ENCODE results near the gene DYRK3.

The DYRK3 gene

DNA sequence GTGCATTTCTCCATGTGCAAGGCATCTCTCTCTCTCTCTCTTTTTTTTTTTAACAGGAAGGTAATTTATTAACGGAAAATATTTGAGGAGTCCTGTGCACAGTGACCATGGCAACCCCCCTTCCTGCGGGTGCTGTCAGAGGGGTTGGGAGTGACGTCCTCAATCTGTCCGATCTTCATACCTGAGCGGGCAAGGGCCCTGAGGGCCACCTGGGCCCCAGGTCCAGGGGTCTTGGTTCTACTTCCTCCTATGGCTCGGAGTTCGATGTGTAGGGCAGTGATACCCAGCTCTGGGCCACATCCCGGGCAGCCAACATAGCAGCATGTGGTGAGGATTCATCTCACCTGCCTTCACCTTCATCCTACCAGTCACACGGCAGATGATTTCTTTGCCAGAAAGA is 60.4 kb downstream of the DYRK3 start:
- no peak for FAIRE-seq
- TF ChIP-seq SPI1 (IDR thresholded peaks at IDR 0.05; ENCODE audit: low read depth, low read length) (no peak), POLR2A (IDR thresholded peaks at IDR 0.05; ENCODE audit: low read depth, low read length) (no peak)
- no peak for DNase-seq (ENCODE audit: insufficient read length, low spot score)

DNA sequence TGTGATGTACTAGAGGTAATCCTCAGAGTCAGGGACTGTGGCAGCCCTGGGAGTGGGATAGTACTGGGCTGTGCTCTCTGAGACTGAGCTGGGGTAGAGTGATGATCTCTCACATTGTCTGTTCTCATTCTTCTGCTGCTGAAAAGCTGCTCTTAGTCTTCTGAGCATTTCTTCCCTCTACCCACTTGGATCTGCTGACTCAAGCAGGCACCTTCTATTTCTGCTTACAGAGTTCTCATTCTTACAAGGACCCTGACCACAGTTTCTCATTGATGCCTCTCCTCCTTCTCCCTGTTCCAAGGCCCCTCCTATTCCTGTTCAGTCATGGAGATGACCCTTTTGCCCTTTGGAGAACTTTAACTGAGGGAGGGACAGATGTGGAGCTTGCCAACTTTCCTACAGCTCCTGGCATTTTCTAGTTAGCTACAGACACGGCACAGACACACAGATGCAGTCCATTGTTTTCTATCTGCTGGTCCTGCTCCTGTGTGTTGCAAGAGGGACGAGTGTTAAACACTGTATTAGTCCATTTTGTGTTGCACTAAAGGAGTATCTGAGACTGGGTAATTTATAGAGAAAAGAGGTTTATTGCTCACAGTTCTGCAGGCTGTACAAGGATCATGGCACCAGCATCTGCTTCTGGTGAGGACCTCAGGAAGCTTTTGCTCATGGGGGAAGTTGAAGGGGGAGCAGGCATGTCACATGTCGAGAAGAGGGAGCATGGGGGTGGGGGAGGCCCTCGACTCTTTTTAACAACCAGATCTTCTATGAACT is 61.7 kb downstream of the DYRK3 start:
- no peak for TF ChIP-seq SPI1 (IDR thresholded peaks at IDR 0.05; ENCODE audit: low read depth, low read length)
- TF ChIP-seq PAX5 (IDR thresholded peaks at IDR 0.05; ENCODE audit: insufficient read depth, low read length, severe bottlenecking), result no peak
- no peak for TF ChIP-seq POU2F2 (IDR thresholded peaks at IDR 0.05; ENCODE audit: low read depth, low read length)
- no peak for TF ChIP-seq TAF1 (IDR thresholded peaks at IDR 0.05; ENCODE audit: low read depth, low read length)
- TF ChIP-seq POLR2A (IDR thresholded peaks at IDR 0.05; ENCODE audit: low read depth, low read length), result no peak
- TF ChIP-seq POLR2AphosphoS5 (IDR thresholded peaks at IDR 0.05; ENCODE audit: low read depth, low read length), result no peak
- no peak for FAIRE-seq
- no peak for DNase-seq (ENCODE audit: insufficient read length, low spot score)

DNA sequence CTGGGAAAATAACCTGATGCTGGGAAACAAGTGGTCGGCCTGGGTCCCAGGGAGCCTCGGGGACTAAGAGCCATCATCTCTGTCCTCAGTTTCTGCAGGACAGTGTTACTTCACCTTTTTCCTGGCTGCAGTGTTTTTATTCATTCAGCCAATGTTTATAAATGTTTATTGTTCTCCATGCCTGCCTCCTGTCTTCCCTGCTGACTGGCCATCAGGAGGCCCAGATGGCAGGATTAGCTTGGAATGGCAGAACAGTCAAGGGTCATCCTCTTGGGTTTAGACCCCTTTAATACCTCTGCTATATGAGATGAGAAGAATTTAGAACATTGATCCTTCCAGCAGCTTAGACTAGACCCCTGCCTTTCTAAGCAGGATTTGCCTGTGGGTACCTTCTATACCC is 62.7 kb downstream of the DYRK3 start:
- TF ChIP-seq POLR2AphosphoS5 (IDR thresholded peaks at IDR 0.05; ENCODE audit: low read depth, low read length), result no peak
- TF ChIP-seq POLR2A (IDR thresholded peaks at IDR 0.05; ENCODE audit: low read depth, low read length), result no peak
- TF ChIP-seq SPI1 (IDR thresholded peaks at IDR 0.05; ENCODE audit: low read depth, low read length), result no peak
- TF ChIP-seq PAX5 (IDR thresholded peaks at IDR 0.05; ENCODE audit: insufficient read depth, low read length, severe bottlenecking), result no peak
- TF ChIP-seq TAF1 (IDR thresholded peaks at IDR 0.05; ENCODE audit: low read depth, low read length), result no peak
- no peak for TF ChIP-seq POU2F2 (IDR thresholded peaks at IDR 0.05; ENCODE audit: low read depth, low read length)
- no peak for DNase-seq (ENCODE audit: insufficient read length, low spot score)
- no peak for FAIRE-seq
